ENCODE measurements around the gene WDR45. TPM values are rescaled to one million over a fixed set of nuclear protein-coding genes. Genes with fewer than 3 reads are reported as not detected.
A peak's percentile ranks its signal among the peaks of the same experiment; 100 is the strongest.

The WDR45 gene
- total and polyA plus RNA-seq, 2 of the 4 experiments (the other 2 are of a cell fraction): 40.7 to 67.4 TPM

- Histone ChIP-seq H3K79me1 (ENCODE audit: low read depth in 1 of 2, low read length in 2 of 2) (no peaks in the 10 kb centered on the region), H3K9me3 (ENCODE audit: control insufficient read depth, insufficient read depth, low read length) (no peaks in the 10 kb centered on the region), H2AFZ (replicated peaks; ENCODE audit: low read length, poor library complexity) (no peak overlapping the region), H2BK15ac (ENCODE audit: low read depth, low read length) (no peak overlapping the region), H3K4ac (ENCODE audit: low read depth, low read length) (no peak overlapping the region), H3K23ac (ENCODE audit: low read depth, low read length) (no peak overlapping the region), H2AK9ac (replicated peaks; ENCODE audit: low read depth, low read length, poor library complexity) (peak overlapping the region; percentile 55), H3K4me1 (ENCODE audit: control insufficient read depth, insufficient read depth, low read length) (no peaks in the 10 kb centered on the region), H3K9ac (ENCODE audit: low read depth, low read length) (no peak overlapping the region), H3K18ac (ENCODE audit: low read depth, low read length) (no peak overlapping the region), H3K36me3 (ENCODE audit: control insufficient read depth, insufficient read depth, low read length) (peaks cover 3% of the 10 kb centered on the region; the same call in 1 of the 2 replicates), H3K4me2 (ENCODE audit: low read depth, low read length) (no peak overlapping the region), H3K56ac (ENCODE audit: extremely low read depth, insufficient read depth, low read length) (no peak overlapping the region), H4K5ac (ENCODE audit: low read depth, low read length) (no peak overlapping the region), H3K9me1 (ENCODE audit: insufficient read depth, low read length) (no peaks in the 10 kb centered on the region), H3K14ac (replicated peaks; ENCODE audit: low read depth, low read length) (no peak overlapping the region), H2BK20ac (ENCODE audit: low read depth, low read length) (no peak overlapping the region), H2BK120ac (ENCODE audit: low read depth, low read length) (no peak overlapping the region), H3K27ac (ENCODE audit: insufficient read depth, low read length) (no peak overlapping the region), H4K8ac (ENCODE audit: low read depth in 2 of 2, low read length in 2 of 2) (no peak overlapping the region), H3K4me3 (ENCODE audit: insufficient read depth, low read depth, low read length) (no peak overlapping the region), H2BK5ac (ENCODE audit: low read depth, low read length, poor library complexity, severe bottlenecking) (no peak overlapping the region), H3K27me3 (ENCODE audit: control insufficient read depth, insufficient read depth, low read length) (no peaks in the 10 kb centered on the region), H2AK5ac (ENCODE audit: low read depth, low read length) (no peak overlapping the region), H4K91ac (ENCODE audit: insufficient read depth, low read depth, low read length) (no peak overlapping the region), H4K20me1 (ENCODE audit: insufficient read depth, low read length) (no peaks in the 10 kb centered on the region; the same call in 1 of the 2 replicates)
- POLR2A ChIA-PET (ENCODE audit: unreplicated experiment): no interaction called here
- in situ Hi-C loops (cut with MboI; ENCODE audit: low sequenced_read_pairs) (loop anchor here (25.0 kb wide), 1 partner anchor 99 kb away; the partner anchor contains the start of genes KCND1 and OTUD5), dilution Hi-C loops (cut with HindIII; ENCODE audit: low sequenced_read_pairs, unreplicated experiment) (no loop called here), intact Hi-C loops (cut with micrococcal nuclease) (no loop called here)
- TF ChIP-seq CTCF (conservative IDR thresholded peaks at IDR 0.05; ENCODE audit: low read depth, low read length) (no peak), USF2 (IDR thresholded peaks at IDR 0.05; ENCODE audit: low read depth, low read length) (no peak), RCOR1 (IDR thresholded peaks at IDR 0.05; ENCODE audit: insufficient replicate concordance, low read length) (no peak), ELK1 (IDR thresholded peaks at IDR 0.05; ENCODE audit: borderline replicate concordance, low read depth, low read length) (no peak), MAZ (IDR thresholded peaks at IDR 0.05; ENCODE audit: borderline replicate concordance, low read depth, low read length) (no peak), CEBPB (IDR thresholded peaks at IDR 0.05; ENCODE audit: low read depth, low read length) (no peak), NFE2L2 (IDR thresholded peaks at IDR 0.05; ENCODE audit: low read depth, low read length) (no peak), FOS (IDR thresholded peaks at IDR 0.05; ENCODE audit: low read depth, low read length) (no peak), RAD21 (IDR thresholded peaks at IDR 0.05; ENCODE audit: low read length) (no peak), MXI1 (IDR thresholded peaks at IDR 0.05; ENCODE audit: borderline replicate concordance, low read depth, low read length) (no peak), BHLHE40 (IDR thresholded peaks at IDR 0.05; ENCODE audit: low read depth, low read length) (no peak), RFX5 (IDR thresholded peaks at IDR 0.05; ENCODE audit: low read depth, low read length) (no peak), MAFK (IDR thresholded peaks at IDR 0.05; ENCODE audit: low read depth, low read length) (no peak), SMC3 (IDR thresholded peaks at IDR 0.05; ENCODE audit: low read depth, low read length) (no peak), POLR2A (IDR thresholded peaks at IDR 0.05; ENCODE audit: low read depth, low read length) (no peak), CHD1 (IDR thresholded peaks at IDR 0.05; ENCODE audit: low read depth, low read length) (no peak)
- CTCF ChIA-PET: no interaction called here
- WGBS, 2 experiments (ENCODE audit: extremely low coverage in 2 of 2, insufficient read length in 1 of 2): no CpG with 5 or more reads among the region's 3 CpGs
- BruUV-seq (replicated peaks): no TSS peak
- ATAC-seq (ENCODE audit: low read depth): no peak
- DNase-seq: no peak
These were observed 18.8 kb downstream of the WDR45 start for GRCh38 chrX:49060914-49061313.

Data from IMR-90 (cell line).